Measurements from ENCODE around the gene RCSD1.

The RCSD1 gene

DNA sequence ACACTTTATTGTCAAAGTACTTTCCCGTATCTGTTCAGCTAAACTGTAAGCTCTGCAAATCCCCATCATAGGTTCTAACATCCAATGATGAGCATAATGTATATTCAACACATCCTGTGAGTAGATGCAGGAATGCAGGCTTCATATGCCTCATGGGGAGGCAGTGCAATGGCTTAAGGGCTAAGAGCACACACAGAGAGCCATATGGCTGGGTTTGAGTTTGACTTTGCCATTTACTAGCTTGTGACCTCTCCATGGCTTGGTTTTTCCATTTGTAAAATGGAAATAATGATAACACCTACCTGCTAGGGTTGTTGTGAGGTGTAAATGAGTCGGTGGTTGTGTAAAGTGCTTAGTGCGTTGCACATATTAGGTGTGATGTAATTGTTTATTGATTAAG is 13.4 kb downstream of the RCSD1 start:
- DNase-seq (ENCODE audit: low read depth): no peak

- no peak for DNase-seq (ENCODE audit: low read depth)
Observed at GRCh38 chr1:167644551-167644950, 14.5 kb downstream of the RCSD1 start.

GRCh38 chr1:167645140-167645541 is 15.1 kb downstream of the RCSD1 start:
- DNase-seq (ENCODE audit: low read depth): no peak

DNA sequence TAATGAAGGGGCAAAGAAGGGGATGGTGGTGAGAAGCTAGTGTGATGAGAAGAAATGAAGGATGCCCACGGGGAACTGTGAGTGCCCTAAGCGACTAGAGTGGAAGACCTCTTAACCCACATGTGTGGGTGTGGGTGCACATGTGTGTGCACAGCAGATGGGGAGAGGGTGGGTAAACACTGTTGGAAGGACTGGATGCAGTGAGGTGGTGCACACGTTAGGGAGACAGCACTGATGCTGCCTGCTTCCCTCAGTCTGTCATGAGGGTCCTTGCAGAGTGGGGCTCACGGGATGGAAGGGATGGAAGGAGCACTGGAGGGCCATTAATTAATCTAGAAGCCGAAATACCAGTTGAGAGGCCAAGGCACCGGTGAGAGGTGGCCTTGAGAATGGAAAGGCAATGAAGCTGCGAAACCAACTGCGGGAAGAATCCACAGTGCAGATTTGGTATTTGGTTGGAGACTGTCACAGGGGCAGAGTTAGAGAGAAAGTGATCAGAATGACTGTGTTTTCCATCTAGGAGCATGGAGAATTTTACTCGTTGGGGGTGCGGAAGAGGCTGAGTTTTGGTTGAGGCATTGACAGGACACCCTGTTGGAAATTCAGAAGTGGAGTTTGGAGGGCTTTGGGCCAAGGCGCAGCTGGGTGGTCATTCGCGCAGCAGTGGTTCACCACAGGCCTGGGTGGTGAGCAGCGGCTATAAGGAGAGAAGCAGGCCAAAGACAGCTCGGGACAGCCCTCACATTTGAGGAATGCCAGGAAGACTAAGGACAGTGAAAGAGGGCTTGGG is 15.8 kb downstream of the RCSD1 start:
- no peak for DNase-seq (ENCODE audit: low read depth)

- DNase-seq (ENCODE audit: low read depth): no peak
Observed at GRCh38 chr1:167648252-167648849, 18.3 kb downstream of the RCSD1 start.

GRCh38 chr1:167648978-167649744 is 19.1 kb downstream of the RCSD1 start:
- DNase-seq (ENCODE audit: low read depth): no peak

GRCh38 chr1:167650269-167651160 is 20.5 kb downstream of the RCSD1 start:
- DNase-seq (ENCODE audit: low read depth): no peak

GRCh38 chr1:167651161-167651693 is 21.2 kb downstream of the RCSD1 start:
- DNase-seq (ENCODE audit: low read depth): no peak

- DNase-seq (ENCODE audit: low read depth): no peak
Observed at GRCh38 chr1:167654975-167655575, 25.0 kb downstream of the RCSD1 start.

GRCh38 chr1:167656657-167657056 is 26.6 kb downstream of the RCSD1 start:
- no peak for DNase-seq (ENCODE audit: low read depth)

GRCh38 chr1:167658574-167659328 is 28.7 kb downstream of the RCSD1 start:
- DNase-seq (ENCODE audit: low read depth): no peak

- no peak for DNase-seq (ENCODE audit: low read depth)
Observed at GRCh38 chr1:167659450-167659849, 29.4 kb downstream of the RCSD1 start.

GRCh38 chr1:167659881-167660280 is 29.8 kb downstream of the RCSD1 start:
- no peak for DNase-seq (ENCODE audit: low read depth)

DNA sequence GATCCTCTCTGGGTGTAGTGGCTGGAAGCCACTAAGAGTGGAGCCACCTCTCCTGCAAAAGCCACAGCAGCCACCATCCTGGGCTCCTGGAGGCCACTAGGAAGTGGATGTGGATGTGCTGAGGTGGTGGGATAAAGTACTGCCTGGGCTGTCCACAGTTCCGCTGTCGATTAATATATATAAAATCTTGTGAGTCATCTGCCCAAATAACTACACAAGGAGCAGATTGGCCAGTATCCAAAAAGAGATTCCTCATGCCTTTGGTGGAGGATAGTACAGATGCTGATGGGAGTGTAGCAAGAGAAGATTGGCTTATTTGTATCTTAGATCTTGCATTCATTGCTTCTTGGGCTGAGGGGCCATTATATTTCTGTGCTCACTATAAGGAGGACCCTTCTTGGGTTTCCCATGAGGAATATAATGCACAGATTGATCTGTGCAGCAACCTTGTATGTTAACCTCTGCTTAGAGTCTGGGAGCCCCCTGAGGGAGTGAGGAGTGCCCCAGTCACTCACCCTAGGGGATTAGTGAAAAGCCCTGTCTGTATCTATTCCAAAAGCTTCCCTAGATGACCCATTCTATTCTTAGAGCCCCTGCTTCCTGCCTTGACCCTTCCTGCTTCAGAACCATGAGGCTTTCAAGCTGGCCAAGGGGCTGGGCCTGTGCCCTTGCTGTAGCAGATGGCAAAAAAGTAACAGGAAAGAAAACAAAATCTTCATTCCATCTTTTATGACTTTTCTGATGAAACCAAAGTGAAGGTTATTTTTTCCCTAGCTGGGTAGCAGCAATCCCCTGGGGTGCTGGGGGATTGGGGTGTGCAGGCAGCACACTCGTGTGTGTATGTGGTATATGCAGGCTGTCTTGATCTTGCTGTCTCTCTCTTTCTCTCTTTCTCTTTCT is 31.7 kb downstream of the RCSD1 start:
- peak; percentile 95 for DNase-seq (ENCODE audit: low read depth)

GRCh38 chr1:167663002-167663772 is 33.2 kb downstream of the RCSD1 start:
- DNase-seq (ENCODE audit: low read depth): peak; percentile 78

- no peak for DNase-seq (ENCODE audit: low read depth)
Observed at GRCh38 chr1:167665469-167665868, 35.4 kb downstream of the RCSD1 start.

- peak; percentile 67 for DNase-seq (ENCODE audit: low read depth)
Observed at GRCh38 chr1:167666416-167666815, 36.4 kb downstream of the RCSD1 start.

GRCh38 chr1:167667536-167667935 is 37.5 kb downstream of the RCSD1 start:
- DNase-seq (ENCODE audit: low read depth): no peak

GRCh38 chr1:167668108-167668507 is 38.1 kb downstream of the RCSD1 start:
- no peak for DNase-seq (ENCODE audit: low read depth)

All from ELR (cell line).